ENCODE results near the gene MRTFA. TPM values are rescaled to one million over a fixed set of nuclear protein-coding genes. Genes with fewer than 3 reads are reported as not detected.

MRTFA gene
- polyA plus RNA-seq, 1 of the 3 experiments (the other 2 are of a cell fraction): 5.8 TPM

DNA sequence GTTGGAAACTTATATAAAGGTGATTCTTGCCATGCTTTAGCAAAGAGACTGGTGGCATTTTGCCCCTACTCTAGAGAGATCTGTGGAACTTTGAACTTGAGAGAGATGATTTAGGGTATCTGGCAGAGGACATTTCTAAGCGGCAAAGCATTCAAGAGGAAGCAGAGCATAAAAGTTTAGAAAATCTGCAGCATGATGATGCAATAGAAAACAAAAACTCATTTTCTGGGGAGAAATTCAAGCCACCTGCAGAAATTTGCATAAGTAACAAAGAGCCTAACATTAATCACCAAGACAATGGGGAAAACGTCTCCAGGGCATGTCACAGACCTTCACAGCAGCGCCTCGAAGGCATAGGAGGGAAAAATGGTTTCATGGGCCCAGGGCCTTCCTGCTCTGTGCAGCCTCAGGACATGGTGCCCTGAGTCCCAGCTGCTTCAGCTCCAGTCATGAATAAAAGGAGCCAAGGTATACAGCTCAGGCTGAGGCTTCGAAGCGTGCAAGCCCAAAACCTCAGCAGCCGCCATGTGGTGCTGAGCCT lies 83.4 kb downstream of the MRTFA start:
- Histone ChIP-seq H3K79me2 (ENCODE audit: insufficient read depth) (peaks cover 38% of the 10 kb centered on the region; the same call in 1 of the 2 replicates), H3K27me3 (ENCODE audit: insufficient read depth) (no peaks in the 10 kb centered on the region), H3K9me2 (no peaks in the 10 kb centered on the region), H2AFZ (ENCODE audit: low read depth) (no peak overlapping the region), H3K27ac (ENCODE audit: low read depth in 2 of 2, low read length in 1 of 2) (no peak overlapping the region), H3K4me3 (ENCODE audit: low read depth in 2 of 2, low read length in 1 of 2) (no peak overlapping the region), H3K36me3 (replicated peaks in 1 of 2; ENCODE audit: control insufficient read depth in 1 of 2, insufficient read depth in 2 of 2, low read length in 1 of 2) (no peaks in the 10 kb centered on the region), H3K4me1 (ENCODE audit: control insufficient read depth in 1 of 2, insufficient read depth in 2 of 2, low read depth in 1 of 2, low read length in 1 of 2) (peaks cover 0 to 5% of the 10 kb centered on the region in 2 experiments; a peak in 1 of 4 replicates), H3F3A (replicated peaks; ENCODE audit: insufficient read depth) (no peaks in the 10 kb centered on the region), H4K20me1 (ENCODE audit: insufficient read depth) (no peaks in the 10 kb centered on the region), H3K9me3 (no peaks in the 10 kb centered on the region), H3K9ac (no peak overlapping the region), H3K4me2 (no peak overlapping the region)
- POLR2A ChIA-PET: no interaction called here
- 85% methylated on average over 3 of the region's 7 CpGs for WGBS (ENCODE audit: low lambda C conversion rate)
- CTCF ChIA-PET: no interaction called here
- no peak for TF ChIP-seq NRF1 (IDR thresholded peaks at IDR 0.05; ENCODE audit: low read depth, low read length)
- no peak for TF ChIP-seq EP300 (IDR thresholded peaks at IDR 0.05; ENCODE audit: borderline replicate concordance in 1 of 2, low read depth in 1 of 2, low read length in 1 of 2)
- TF ChIP-seq, protein P1, sequence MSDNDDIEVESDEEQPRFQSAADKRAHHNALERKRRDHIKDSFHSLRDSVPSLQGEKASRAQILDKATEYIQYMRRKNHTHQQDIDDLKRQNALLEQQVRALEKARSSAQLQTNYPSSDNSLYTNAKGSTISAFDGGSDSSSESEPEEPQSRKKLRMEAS (IDR thresholded peaks at IDR 0.05; ENCODE audit: low read depth): no peak
- no peak for TF ChIP-seq RXRA (IDR thresholded peaks at IDR 0.05; ENCODE audit: borderline replicate concordance, low read depth)
- no peak for TF ChIP-seq POLR2AphosphoS5 (IDR thresholded peaks at IDR 0.05; ENCODE audit: low read depth, low read length)
- TF ChIP-seq, protein P2, sequence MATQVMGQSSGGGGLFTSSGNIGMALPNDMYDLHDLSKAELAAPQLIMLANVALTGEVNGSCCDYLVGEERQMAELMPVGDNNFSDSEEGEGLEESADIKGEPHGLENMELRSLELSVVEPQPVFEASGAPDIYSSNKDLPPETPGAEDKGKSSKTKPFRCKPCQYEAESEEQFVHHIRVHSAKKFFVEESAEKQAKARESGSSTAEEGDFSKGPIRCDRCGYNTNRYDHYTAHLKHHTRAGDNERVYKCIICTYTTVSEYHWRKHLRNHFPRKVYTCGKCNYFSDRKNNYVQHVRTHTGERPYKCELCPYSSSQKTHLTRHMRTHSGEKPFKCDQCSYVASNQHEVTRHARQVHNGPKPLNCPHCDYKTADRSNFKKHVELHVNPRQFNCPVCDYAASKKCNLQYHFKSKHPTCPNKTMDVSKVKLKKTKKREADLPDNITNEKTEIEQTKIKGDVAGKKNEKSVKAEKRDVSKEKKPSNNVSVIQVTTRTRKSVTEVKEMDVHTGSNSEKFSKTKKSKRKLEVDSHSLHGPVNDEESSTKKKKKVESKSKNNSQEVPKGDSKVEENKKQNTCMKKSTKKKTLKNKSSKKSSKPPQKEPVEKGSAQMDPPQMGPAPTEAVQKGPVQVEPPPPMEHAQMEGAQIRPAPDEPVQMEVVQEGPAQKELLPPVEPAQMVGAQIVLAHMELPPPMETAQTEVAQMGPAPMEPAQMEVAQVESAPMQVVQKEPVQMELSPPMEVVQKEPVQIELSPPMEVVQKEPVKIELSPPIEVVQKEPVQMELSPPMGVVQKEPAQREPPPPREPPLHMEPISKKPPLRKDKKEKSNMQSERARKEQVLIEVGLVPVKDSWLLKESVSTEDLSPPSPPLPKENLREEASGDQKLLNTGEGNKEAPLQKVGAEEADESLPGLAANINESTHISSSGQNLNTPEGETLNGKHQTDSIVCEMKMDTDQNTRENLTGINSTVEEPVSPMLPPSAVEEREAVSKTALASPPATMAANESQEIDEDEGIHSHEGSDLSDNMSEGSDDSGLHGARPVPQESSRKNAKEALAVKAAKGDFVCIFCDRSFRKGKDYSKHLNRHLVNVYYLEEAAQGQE (IDR thresholded peaks at IDR 0.05; ENCODE audit: low read depth, low read length): no peak
- TF ChIP-seq, protein P3, sequence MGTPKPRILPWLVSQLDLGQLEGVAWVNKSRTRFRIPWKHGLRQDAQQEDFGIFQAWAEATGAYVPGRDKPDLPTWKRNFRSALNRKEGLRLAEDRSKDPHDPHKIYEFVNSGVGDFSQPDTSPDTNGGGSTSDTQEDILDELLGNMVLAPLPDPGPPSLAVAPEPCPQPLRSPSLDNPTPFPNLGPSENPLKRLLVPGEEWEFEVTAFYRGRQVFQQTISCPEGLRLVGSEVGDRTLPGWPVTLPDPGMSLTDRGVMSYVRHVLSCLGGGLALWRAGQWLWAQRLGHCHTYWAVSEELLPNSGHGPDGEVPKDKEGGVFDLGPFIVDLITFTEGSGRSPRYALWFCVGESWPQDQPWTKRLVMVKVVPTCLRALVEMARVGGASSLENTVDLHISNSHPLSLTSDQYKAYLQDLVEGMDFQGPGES (IDR thresholded peaks at IDR 0.05; ENCODE audit: low read depth, low read length): no peak
- no peak for TF ChIP-seq TEAD4 (IDR thresholded peaks at IDR 0.05; ENCODE audit: borderline replicate concordance, insufficient read depth)
- no peak for TF ChIP-seq SMC3 (IDR thresholded peaks at IDR 0.05; ENCODE audit: low read depth, low read length)
- no peak for TF ChIP-seq CHD2 (IDR thresholded peaks at IDR 0.05; ENCODE audit: low read length, partially characterized antibody)
- no peak for TF ChIP-seq SIN3A (IDR thresholded peaks at IDR 0.05; ENCODE audit: borderline replicate concordance, low read depth, low read length)
- TF ChIP-seq MXI1 (IDR thresholded peaks at IDR 0.05; ENCODE audit: low read depth, low read length): no peak
- no peak for TF ChIP-seq GABPA (IDR thresholded peaks at IDR 0.05; ENCODE audit: low read depth)
- TF ChIP-seq, protein P4, sequence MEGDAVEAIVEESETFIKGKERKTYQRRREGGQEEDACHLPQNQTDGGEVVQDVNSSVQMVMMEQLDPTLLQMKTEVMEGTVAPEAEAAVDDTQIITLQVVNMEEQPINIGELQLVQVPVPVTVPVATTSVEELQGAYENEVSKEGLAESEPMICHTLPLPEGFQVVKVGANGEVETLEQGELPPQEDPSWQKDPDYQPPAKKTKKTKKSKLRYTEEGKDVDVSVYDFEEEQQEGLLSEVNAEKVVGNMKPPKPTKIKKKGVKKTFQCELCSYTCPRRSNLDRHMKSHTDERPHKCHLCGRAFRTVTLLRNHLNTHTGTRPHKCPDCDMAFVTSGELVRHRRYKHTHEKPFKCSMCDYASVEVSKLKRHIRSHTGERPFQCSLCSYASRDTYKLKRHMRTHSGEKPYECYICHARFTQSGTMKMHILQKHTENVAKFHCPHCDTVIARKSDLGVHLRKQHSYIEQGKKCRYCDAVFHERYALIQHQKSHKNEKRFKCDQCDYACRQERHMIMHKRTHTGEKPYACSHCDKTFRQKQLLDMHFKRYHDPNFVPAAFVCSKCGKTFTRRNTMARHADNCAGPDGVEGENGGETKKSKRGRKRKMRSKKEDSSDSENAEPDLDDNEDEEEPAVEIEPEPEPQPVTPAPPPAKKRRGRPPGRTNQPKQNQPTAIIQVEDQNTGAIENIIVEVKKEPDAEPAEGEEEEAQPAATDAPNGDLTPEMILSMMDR (IDR thresholded peaks at IDR 0.05): no peak
- no peak for DNase-seq

Data from SK-N-SH (cell line).